GM10266 (cell line): Measurements from ENCODE around the gene CLTC.
"Not testable (repeated sequence)": the region's sequence is repeated elsewhere in the genome, so short reads cannot be mapped to it uniquely, and the experiment has no call there.

Source experiments
- DNase-seq: peaks from one replicate; pipeline ENCODE4 v3.0.0; 2012; ENCODE audit errors: extremely low spot score
- TF ChIP-seq, protein P1 (sequence below): IDR thresholded peaks from 2 replicates; pipeline ENCODE4 v1.5.1; 2012; ENCODE audit warnings: mild to moderate bottlenecking, low read depth; ENCODE audit not compliant: control insufficient read depth, insufficient read depth; ENCODE audit errors: missing control alignments

The CLTC gene

DNA sequence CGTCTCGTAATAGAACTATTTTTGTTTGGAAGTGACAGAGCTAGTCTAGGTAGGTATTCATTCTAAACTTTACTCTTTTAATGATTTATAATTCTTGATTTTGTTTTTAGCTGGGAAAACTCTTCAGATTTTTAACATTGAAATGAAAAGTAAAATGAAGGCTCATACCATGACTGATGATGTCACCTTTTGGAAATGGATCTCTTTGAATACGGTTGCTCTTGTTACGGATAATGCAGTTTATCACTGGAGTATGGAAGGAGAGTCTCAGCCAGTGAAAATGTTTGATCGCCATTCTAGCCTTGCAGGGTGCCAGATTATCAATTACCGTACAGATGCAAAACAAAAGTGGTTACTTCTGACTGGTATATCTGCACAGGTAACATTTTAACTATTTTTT, 27.6 kb downstream of the CLTC start:
- TF ChIP-seq, protein P1, sequence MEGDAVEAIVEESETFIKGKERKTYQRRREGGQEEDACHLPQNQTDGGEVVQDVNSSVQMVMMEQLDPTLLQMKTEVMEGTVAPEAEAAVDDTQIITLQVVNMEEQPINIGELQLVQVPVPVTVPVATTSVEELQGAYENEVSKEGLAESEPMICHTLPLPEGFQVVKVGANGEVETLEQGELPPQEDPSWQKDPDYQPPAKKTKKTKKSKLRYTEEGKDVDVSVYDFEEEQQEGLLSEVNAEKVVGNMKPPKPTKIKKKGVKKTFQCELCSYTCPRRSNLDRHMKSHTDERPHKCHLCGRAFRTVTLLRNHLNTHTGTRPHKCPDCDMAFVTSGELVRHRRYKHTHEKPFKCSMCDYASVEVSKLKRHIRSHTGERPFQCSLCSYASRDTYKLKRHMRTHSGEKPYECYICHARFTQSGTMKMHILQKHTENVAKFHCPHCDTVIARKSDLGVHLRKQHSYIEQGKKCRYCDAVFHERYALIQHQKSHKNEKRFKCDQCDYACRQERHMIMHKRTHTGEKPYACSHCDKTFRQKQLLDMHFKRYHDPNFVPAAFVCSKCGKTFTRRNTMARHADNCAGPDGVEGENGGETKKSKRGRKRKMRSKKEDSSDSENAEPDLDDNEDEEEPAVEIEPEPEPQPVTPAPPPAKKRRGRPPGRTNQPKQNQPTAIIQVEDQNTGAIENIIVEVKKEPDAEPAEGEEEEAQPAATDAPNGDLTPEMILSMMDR, result no peak
- no peak for DNase-seq

DNA sequence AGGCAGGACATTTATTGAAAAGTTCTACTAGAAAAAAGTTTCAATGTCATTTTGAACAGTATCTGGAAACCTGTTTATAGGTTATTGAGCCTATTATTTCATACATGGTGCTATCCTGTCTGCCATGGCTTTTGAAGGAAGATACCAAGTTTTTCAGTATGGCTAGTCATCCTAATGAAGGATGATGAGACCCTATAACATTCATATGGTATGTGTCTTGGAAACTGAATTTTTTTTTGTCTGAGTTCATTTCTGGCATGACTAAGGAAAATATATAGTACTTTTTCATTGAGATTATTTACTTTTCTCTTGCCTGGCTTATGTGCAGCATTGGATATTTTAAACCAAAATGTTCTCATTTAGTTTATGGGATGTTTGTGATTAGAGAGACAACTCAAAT, 30.2 kb downstream of the CLTC start:
- TF ChIP-seq, protein P1, result no peak
- no peak for DNase-seq

DNA sequence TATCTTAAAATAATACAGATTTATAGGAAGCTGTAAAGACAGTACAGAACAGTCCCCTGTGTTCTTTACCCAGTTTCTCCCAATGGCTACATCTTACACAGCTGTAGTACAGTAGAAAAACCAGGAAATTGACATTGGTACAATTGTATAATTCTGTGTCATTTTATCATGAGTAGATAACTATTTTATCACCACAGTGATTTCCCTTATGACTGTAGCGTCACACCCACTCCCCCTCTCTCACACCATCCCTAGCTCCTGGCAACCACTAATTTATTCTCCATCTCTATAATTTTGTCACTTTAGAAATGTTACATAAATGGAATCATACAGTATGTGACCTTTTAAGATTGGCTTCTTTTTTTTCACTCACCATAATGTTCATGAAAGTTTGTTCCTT, 30.9 kb downstream of the CLTC start:
- TF ChIP-seq, protein P1, result no peak
- DNase-seq, result no peak

DNA sequence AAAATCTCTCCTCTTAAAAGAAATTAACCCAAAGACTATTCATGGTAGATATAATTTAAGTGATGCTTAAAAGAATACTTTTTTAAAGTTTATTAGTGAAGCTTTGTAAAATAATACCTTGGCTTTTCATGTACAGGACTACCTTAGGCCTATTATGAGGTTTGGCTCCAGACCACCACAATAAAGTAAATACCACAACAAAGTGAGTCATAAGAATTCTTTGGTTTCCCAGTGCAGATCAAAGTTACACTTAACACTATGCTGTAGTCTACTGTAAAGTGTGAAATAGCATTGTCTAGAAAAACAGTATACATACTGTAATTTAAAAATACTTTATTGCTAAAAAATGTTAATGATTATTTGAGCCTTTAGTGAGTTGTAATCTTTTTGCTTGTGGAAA, 31.7 kb downstream of the CLTC start:
- TF ChIP-seq, protein P1, result no peak
- DNase-seq, result no peak

DNA sequence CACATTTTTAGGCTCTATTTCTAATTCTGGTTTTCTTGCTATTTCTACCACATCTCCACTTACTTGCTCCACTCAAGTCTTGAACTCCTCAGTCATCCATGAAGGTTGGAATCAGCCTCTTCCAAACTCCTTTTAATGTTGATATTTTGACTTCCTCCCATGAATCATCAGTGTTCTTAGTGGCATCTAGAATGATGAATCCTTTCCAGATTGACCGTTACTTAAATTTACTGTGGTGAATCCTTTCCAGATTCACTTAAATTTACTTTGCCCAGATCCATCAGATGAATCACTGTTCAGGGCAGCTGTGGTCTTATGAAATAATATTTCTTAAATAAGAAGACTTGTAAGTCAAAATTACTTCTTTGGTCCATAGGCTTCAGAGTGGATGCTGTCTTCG, 32.4 kb downstream of the CLTC start:
- TF ChIP-seq, protein P1, result no peak
- DNase-seq, result no peak

DNA sequence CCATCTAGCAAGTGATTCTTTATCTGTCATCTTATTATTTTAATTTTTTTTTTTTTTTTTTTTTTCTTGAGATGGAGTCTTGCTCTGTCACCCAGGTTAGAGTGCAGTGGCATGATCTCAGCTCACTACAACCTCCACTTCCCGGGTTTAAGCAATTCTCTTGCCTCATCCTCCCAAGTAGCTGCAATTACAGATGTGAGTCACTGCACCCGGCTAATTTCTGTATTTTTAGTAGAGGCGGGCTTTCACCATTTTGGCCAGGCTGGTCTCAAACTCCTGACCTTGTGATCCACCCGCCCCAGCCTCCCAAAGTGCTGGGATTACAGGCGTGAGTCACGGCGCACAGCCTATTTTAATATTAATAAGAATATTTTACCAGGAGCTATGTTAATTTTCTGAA, 36.9 kb downstream of the CLTC start:
- DNase-seq, result not testable (repeated sequence)

DNA sequence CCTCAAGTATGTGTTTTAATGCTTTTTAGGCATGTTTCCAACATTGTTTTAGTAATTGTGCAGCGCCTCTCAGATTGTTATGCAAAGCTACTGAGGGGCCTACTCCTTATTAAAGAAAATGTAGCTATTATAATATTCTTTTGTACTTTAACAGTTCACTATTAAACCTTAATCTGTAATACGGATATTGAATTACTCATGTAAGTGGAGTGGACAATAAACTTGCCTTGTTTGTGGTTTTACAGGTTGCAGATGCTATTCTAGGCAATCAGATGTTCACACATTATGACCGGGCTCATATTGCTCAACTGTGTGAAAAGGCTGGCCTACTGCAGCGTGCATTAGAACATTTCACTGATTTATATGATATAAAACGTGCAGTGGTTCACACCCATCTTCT, 46.5 kb downstream of the CLTC start:
- no peak for DNase-seq
- TF ChIP-seq, protein P1, result no peak

DNA sequence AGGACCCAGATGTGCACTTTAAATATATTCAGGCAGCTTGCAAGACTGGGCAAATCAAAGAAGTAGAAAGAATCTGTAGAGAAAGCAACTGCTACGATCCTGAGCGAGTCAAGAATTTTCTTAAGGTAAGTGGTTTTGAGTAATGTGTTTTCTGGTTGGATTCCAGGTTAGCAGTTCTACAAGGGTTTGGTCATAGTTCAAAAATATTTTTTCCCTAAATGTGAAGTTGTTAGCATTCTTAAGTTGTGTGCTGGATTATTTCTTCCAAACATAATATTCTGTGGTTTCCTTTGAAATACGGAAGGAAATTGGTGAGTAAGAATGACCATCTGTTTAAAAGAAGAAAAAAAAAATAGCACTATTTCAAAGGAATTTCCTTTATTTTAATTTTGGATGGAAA, 49.1 kb downstream of the CLTC start:
- TF ChIP-seq, protein P1, result no peak
- no peak for DNase-seq
